T-cell (primary cell): ENCODE results near the gene FOXG1. TPM values are rescaled to one million over a fixed set of nuclear protein-coding genes. Genes with fewer than 3 reads are reported as not detected.

Experiments
- ATAC-seq, 4 experiments: fragments of 200-7000 bp in 3 of 4; fragments of 150-1000 bp in 1 of 4; cut with Tn5 transposase; replicated peaks in 1 of 4; 1 replicate in 3 of 4; 2 replicates in 1 of 4; pipeline ENCODE4 v1.10.0; 2021; ENCODE audit warnings: moderate library complexity in 3 of 4, mild to moderate bottlenecking in 2 of 4, moderate number of reproducible peaks in 1 of 4
- CTCF ChIA-PET, 2 donors: fragments of 300-600 bp; sonication (Branson Sonifier 250); formaldehyde crosslinking; loops; one replicate each; lab custom pipeline; 2022; ENCODE audit warnings: antibody characterized with exemption in 2 of 2; lab: Charles Lee
- POLR2A ChIA-PET, 2 donors: fragments of 300-600 bp; sonication (Branson Sonifier 250); formaldehyde crosslinking; loops; one replicate each; lab custom pipeline; 2022; ENCODE audit warnings: antibody characterized with exemption in 2 of 2; lab: Charles Lee
- DNase-seq, 35 experiments: peaks; one replicate each; pipeline versions ENCODE4 v3.0.0 to v3.0.0-alpha.2; 2013 to 2023
- H3K27ac ChIP-seq: one replicate; pipeline ENCODE4 v1.5.1; 2013; ENCODE audit warnings: low read length
- H3K27me3 ChIP-seq, 2 experiments: replicated peaks in 1 of 2; 1 replicate in 1 of 2; 2 replicates in 1 of 2; pipeline versions ENCODE4 v1.6.1 to v1.7.0; 2013; ENCODE audit warnings: low read length in 1 of 2, mixed read lengths in 1 of 2; ENCODE audit not compliant: control insufficient read depth in 2 of 2, insufficient read depth in 2 of 2; ENCODE audit errors: extremely low read depth in 1 of 2
- H3K36me3 ChIP-seq, 2 donors: 1 replicate in 1 of 2; 2 replicates in 1 of 2; pipeline versions ENCODE4 v1.6.1 to v1.7.0; 2013; ENCODE audit warnings: low read length in 1 of 2; ENCODE audit not compliant: control insufficient read depth in 2 of 2, insufficient read depth in 1 of 2; ENCODE audit errors: extremely low read depth in 1 of 2
- H3K4me1 ChIP-seq, 2 experiments: 1 replicate in 1 of 2; 2 replicates in 1 of 2; pipeline versions ENCODE4 v1.6.1 to v1.7.0; 2013; ENCODE audit warnings: low read length in 2 of 2, mixed read lengths in 1 of 2; ENCODE audit not compliant: insufficient read depth in 2 of 2, control insufficient read depth in 1 of 2; ENCODE audit errors: extremely low read depth in 1 of 2
- H3K4me3 ChIP-seq, 2 donors: 1 replicate in 1 of 2; 2 replicates in 1 of 2; pipeline versions ENCODE4 v1.5.1 to v1.7.0; 2013; ENCODE audit warnings: mild to moderate bottlenecking in 2 of 2, low read length in 1 of 2, moderate library complexity in 1 of 2; ENCODE audit not compliant: control insufficient read depth in 1 of 2; ENCODE audit errors: extremely low read depth in 1 of 2
- H3K9me3 ChIP-seq: 2 replicates; pipeline ENCODE4 v1.7.0; 2013
- H3K27ac Mint-ChIP-seq, 2 donors: one replicate each; pipeline ENCODE4 v1.8.0; 2020 to 2021; ENCODE audit warnings: mild to moderate bottlenecking in 2 of 2, mixed read lengths in 2 of 2
- H3K27me3 Mint-ChIP-seq, 2 donors: one replicate each; pipeline ENCODE4 v1.8.0; 2021 to 2022; ENCODE audit warnings: mixed read lengths in 2 of 2
- H3K36me3 Mint-ChIP-seq: one replicate; pipeline ENCODE4 v1.8.0; 2021; ENCODE audit warnings: mixed read lengths
- H3K4me1 Mint-ChIP-seq, 3 donors: one replicate each; pipeline ENCODE4 v1.8.0; 2020 to 2022; ENCODE audit warnings: mixed read lengths in 3 of 3, mild to moderate bottlenecking in 1 of 3
- H3K4me3 Mint-ChIP-seq, 3 donors: one replicate each; pipeline ENCODE4 v1.8.0; 2020 to 2022; ENCODE audit warnings: mild to moderate bottlenecking in 3 of 3, mixed read lengths in 3 of 3, moderate library complexity in 3 of 3
- H3K9me3 Mint-ChIP-seq, 3 donors: one replicate each; pipeline ENCODE4 v1.8.0; 2020 to 2022; ENCODE audit warnings: mixed read lengths in 3 of 3
- WGBS: methylation state at CpG from one replicate; pipeline ENCODE4 v1.1.5; 2013; ENCODE audit warnings: missing lambda C conversion rate; ENCODE audit not compliant: insufficient coverage; 5-methylcytosine and 5-hydroxymethylcytosine counted together
- total RNA-seq, 35 experiments: library from RNA in 6 of 35; stranded (reverse) in 6 of 35; fragments of 120-200 nt in 1 of 35; gene quantifications; one replicate each; pipeline versions ENCODE4 v1.2.1 to v1.2.4 and lab custom pipeline; 2013 to 2026

Gene FOXG1
- total RNA-seq, 5 donors from 2014 or later (not counting 1 experiment from before 2014, with no cell fraction given), result not detected

DNA sequence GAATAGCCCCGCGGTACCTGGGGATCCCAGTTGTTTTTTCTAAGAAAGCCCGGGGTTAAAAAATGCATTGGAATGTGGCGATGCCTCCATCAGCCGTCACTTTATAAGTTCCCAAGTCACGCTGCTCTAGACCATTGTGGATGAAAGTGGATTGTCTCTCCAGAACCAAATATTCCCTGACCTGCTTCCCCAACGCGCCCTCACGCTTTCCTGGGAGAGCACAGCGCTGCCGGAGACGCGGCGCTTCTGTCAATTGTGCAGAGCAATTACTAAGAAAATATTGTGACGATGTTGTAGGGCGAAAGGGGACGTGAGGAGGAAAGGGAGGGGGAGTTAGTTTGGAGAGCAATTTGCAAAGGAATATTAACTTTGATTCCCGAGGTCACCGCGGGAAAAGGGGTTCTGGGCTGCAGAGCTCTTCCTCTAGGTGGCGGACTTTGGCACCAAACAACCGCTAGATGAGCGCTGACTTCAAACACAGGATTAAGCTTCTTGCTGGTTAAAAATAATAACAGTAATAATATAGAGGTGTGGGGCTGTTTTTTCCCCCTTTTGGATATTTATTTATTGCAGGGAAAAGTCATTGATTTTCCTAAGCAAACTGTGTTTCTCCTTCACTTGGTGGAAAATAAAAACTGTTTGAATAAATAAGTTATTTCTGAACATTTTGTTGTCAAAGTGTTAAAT lies 9.6 kb upstream of the FOXG1 start:
- DNase-seq (no peak), ATAC-seq (no peak)
- no peaks in the 10 kb centered on the region for H3K36me3 ChIP-seq
- H3K27ac ChIP-seq, result no peak overlapping the region
- H3K36me3 Mint-ChIP-seq, result peaks cover 2% of the 10 kb centered on the region
- no peaks in the 10 kb centered on the region for H3K4me1 Mint-ChIP-seq
- peaks cover 59 to 77% of the 10 kb centered on the region in 2 donors for H3K27me3 Mint-ChIP-seq
- ChIA-PET POLR2A (no interaction called here), CTCF (no interaction called here)
- H3K4me1 ChIP-seq, result no peaks in the 10 kb centered on the region
- no peak overlapping the region for H3K27ac Mint-ChIP-seq
- 7% methylated on average over 3 of the region's 23 CpGs for WGBS
- H3K4me3 ChIP-seq, result no peak overlapping the region
- no peak overlapping the region for H3K4me3 Mint-ChIP-seq
- H3K27me3 ChIP-seq, result peaks cover 18 to 40% of the 10 kb centered on the region in 2 experiments
- peaks cover 3 to 22% (median 10%) of the 10 kb centered on the region in 3 donors for H3K9me3 Mint-ChIP-seq
- H3K9me3 ChIP-seq, result no peaks in the 10 kb centered on the region

DNA sequence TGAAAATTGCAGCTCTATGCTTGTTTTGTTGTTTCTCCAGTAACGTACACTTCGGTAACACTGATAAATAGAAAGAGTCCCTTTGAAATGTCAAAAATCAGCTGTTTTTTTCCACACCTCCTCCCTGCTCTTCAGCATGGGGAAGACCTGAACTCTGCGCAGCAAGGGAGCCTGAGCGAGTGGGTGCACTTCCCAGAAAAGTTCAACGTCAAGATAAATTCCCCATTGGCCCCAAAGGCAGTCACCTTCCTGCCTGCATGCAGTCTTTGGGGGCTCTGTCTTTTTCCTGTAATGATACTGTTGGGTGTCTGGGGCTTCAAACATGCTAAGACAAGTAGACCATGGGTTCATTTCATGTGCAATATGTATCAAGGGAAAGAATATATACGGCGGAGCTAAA lies 8.8 kb upstream of the FOXG1 start:
- 9% methylated on average over 4 of the region's 7 CpGs for WGBS
- DNase-seq, result no peak
- Histone ChIP-seq H3K4me3 (no peak overlapping the region), H3K36me3 (no peaks in the 10 kb centered on the region), H3K27ac (no peak overlapping the region), H3K9me3 (no peaks in the 10 kb centered on the region), H3K4me1 (no peaks in the 10 kb centered on the region), H3K27me3 (peaks cover 18 to 44% of the 10 kb centered on the region in 2 experiments)
- H3K4me3 Mint-ChIP-seq, result no peak overlapping the region
- POLR2A ChIA-PET, result no interaction called here
- no peak overlapping the region for H3K27ac Mint-ChIP-seq
- H3K4me1 Mint-ChIP-seq, result no peaks in the 10 kb centered on the region
- peaks cover 3 to 22% (median 10%) of the 10 kb centered on the region in 3 donors for H3K9me3 Mint-ChIP-seq
- peaks cover 2% of the 10 kb centered on the region for H3K36me3 Mint-ChIP-seq
- peaks cover 67 to 84% of the 10 kb centered on the region in 2 donors for H3K27me3 Mint-ChIP-seq
- ATAC-seq, result no peak
- CTCF ChIA-PET, result no interaction called here

DNA sequence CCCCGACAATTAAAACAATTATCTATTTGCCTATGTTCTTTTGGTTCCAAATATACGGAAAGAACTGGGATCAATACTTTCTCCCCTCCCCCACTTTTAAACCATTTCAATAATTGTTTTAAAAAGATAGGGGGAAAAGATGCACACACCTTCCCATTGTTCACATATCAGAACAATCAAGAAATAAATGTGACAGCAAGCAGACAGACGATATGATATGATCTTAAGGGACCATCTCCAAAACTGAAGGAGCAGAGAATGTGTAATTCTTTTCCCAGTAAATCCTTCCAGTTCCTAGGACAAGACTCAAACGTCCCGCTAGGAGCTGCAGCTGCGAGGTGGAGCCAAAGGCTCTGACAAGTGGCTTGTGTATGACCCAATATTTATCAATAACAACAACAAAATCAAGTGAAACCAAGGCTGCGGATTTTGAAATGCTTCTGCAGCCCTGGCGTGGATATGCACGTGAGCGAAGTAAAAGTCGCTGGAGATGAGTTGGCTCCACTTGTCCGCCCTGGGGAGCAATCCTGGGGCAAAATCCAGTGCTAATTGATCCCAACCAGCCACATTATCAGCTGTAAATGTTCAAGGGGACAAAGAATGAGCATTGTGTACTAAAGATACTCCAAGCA lies 8.2 kb upstream of the FOXG1 start:
- Histone ChIP-seq H3K27me3 (peaks cover 18 to 44% of the 10 kb centered on the region in 2 experiments), H3K4me3 (no peak overlapping the region), H3K9me3 (no peaks in the 10 kb centered on the region), H3K4me1 (no peaks in the 10 kb centered on the region), H3K27ac (no peak overlapping the region), H3K36me3 (no peaks in the 10 kb centered on the region)
- WGBS, result 14% methylated on average over 6 of the region's 12 CpGs
- H3K36me3 Mint-ChIP-seq, result peaks cover 2% of the 10 kb centered on the region
- peaks cover 3 to 22% (median 7%) of the 10 kb centered on the region in 3 donors for H3K9me3 Mint-ChIP-seq
- H3K4me1 Mint-ChIP-seq, result no peaks in the 10 kb centered on the region
- peaks cover 69 to 80% of the 10 kb centered on the region in 2 donors for H3K27me3 Mint-ChIP-seq
- no peak overlapping the region for H3K27ac Mint-ChIP-seq
- DNase-seq, result no peak
- CTCF ChIA-PET, result no interaction called here
- POLR2A ChIA-PET, result no interaction called here
- H3K4me3 Mint-ChIP-seq, result no peak overlapping the region
- no peak for ATAC-seq

DNA sequence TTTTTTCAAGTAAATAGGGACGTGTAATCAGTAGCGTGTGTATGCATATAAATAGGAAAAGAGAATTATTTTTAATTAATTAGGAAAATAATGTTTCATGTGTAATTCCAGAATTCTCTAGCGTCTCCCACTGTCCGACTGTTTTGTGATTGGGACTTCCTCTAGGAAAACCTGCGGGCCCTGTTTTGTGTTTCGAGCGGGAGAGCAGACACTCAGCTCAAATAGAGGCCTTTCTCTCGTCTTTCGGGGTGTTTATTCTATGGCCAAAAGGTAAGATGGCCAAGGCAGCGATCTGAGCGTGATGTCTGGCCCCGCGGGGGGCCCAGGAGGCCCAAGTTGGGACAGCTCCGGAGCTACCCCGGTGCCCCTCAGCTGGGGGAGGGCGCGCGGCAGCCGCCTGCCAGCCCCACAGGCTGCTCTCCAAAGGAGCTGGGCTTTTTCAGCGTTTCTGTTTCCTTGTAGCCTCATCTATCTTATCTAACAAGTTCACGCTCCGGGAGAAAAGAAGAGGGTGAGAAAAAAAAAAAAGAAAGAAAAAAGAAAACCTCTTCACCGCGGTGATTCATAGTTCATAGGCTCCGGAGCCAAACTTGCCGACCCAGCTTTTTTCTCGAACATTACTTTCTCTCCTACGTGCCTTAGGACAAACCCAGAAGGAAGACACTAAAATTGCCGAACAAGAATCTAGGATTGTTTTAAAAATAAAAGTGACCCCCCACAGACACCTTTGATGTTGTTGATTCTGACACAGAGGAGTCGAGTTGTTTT lies 7.5 kb upstream of the FOXG1 start:
- Mint-ChIP-seq H3K9me3 (peaks cover 3 to 22% (median 7%) of the 10 kb centered on the region in 3 donors), H3K27ac (no peak overlapping the region), H3K27me3 (peaks cover 71 to 83% of the 10 kb centered on the region in 2 donors), H3K4me1 (no peaks in the 10 kb centered on the region), H3K36me3 (peaks cover 2% of the 10 kb centered on the region), H3K4me3 (no peak overlapping the region)
- ATAC-seq (no peak), DNase-seq (no peak)
- POLR2A ChIA-PET, result no interaction called here
- whole genome bisulfite sequencing, result 5% methylated on average over 7 of the region's 30 CpGs
- Histone ChIP-seq H3K4me1 (no peaks in the 10 kb centered on the region), H3K27ac (no peak overlapping the region), H3K27me3 (peaks cover 18 to 44% of the 10 kb centered on the region in 2 experiments), H3K9me3 (no peaks in the 10 kb centered on the region), H3K36me3 (no peaks in the 10 kb centered on the region), H3K4me3 (no peak overlapping the region)
- CTCF ChIA-PET, result no interaction called here

DNA sequence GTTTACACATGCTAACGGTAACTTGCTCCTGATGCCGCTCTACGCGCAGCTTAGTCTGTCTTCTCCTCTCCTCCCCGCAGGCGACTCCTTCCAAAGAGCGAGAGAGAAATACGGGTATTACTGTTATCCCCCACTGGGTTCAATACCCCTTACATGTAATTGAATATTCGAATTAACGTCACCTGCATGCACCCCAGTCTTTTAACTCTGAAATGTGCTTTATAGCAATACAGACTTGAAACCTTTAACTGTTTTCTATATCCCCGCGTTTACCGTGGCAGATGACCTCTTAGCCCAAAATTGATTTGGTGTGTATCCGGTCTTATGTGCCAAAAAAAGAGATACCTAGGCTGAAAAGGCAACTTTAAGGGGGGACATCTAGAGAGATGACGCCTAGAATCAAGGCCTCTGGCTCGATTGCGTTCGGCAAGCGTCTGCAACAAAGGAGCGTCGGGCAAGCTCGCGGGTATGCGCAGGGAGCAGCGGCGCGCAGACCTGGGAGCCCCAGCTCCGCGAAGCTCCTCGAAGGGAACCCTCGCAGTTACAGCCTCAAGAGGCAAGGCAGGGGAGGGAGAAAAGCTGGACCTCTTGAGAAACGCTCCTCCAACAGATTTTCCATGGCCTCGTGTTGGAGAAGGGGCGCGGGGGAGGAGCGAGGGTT lies 6.8 kb upstream of the FOXG1 start:
- ChIA-PET POLR2A (no interaction called here), CTCF (no interaction called here)
- Histone ChIP-seq H3K36me3 (no peaks in the 10 kb centered on the region), H3K27me3 (peaks cover 19 to 49% of the 10 kb centered on the region in 2 experiments), H3K9me3 (no peaks in the 10 kb centered on the region), H3K4me3 (no peak overlapping the region), H3K4me1 (no peaks in the 10 kb centered on the region), H3K27ac (no peak overlapping the region)
- Mint-ChIP-seq H3K27ac (no peak overlapping the region), H3K4me3 (no peak overlapping the region), H3K9me3 (peaks cover 3 to 20% (median 7%) of the 10 kb centered on the region in 3 donors), H3K27me3 (peaks cover 75 to 83% of the 10 kb centered on the region in 2 donors), H3K36me3 (peaks cover 2% of the 10 kb centered on the region), H3K4me1 (no peaks in the 10 kb centered on the region)
- DNase-seq, result no peak
- ATAC-seq, result no peak
- WGBS, result 18% methylated on average over 32 of the region's 36 CpGs

DNA sequence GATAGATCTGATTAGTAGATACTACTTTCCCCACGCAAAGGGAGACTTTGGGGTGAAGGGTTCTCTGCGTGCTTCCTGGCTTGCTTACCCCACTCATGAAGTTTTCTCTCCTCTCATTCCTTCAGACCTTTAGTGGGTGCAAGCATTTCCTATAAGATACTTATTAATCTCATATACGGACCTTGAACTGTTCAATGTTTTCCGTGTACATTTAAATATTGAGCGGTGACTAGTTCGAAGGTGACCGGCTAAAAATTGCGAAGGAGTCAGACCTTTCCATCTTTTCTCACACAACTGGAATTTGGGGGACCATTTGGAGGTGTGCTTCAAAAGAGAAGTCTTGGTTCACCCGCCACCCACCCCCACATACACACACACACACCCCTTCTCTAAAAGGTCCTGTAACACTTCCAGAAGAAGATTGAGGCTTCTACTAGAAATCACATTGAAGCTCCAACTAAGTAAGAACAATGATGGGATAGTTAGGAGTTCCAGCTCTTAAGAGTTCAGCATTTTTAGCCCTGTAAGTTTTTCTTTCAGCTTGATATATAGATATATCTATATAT lies 6.1 kb upstream of the FOXG1 start:
- H3K9me3 ChIP-seq, result no peaks in the 10 kb centered on the region
- POLR2A ChIA-PET, result no interaction called here
- CTCF ChIA-PET, result no interaction called here
- H3K4me1 ChIP-seq, result peaks cover 0 to 4% of the 10 kb centered on the region in 2 experiments
- H3K4me3 ChIP-seq, result no peak overlapping the region
- H3K27ac ChIP-seq, result no peak overlapping the region
- H3K27me3 Mint-ChIP-seq, result peaks cover 76 to 83% of the 10 kb centered on the region in 2 donors
- DNase-seq (no peak), ATAC-seq (no peak)
- WGBS, result no CpG with 5 or more reads among the region's 9 CpGs
- peaks cover 3 to 18% (median 7%) of the 10 kb centered on the region in 3 donors for H3K9me3 Mint-ChIP-seq
- no peak overlapping the region for H3K27ac Mint-ChIP-seq
- H3K4me1 Mint-ChIP-seq, result peaks cover 3 to 5% (median 3%) of the 10 kb centered on the region in 3 donors
- no peaks in the 10 kb centered on the region for H3K36me3 ChIP-seq
- peaks cover 2% of the 10 kb centered on the region for H3K36me3 Mint-ChIP-seq
- no peak overlapping the region for H3K4me3 Mint-ChIP-seq
- H3K27me3 ChIP-seq, result peaks cover 22 to 52% of the 10 kb centered on the region in 2 experiments
